HepG2 (cell line): ENCODE results near the gene AFG1L. TPM values are rescaled to one million over a fixed set of nuclear protein-coding genes. Genes with fewer than 3 reads are reported as not detected.

Experiments used
- ATAC-seq: fragments of 200-7000 bp; cut with Tn5 transposase; 3 replicates; pipeline ENCODE4 v1.9.1; 2020; ENCODE audit warnings: mild to moderate bottlenecking, moderate library complexity
- BruUV-seq: library from RNA; stranded (reverse); fragments of 400-500 nt; replicated peaks from 2 replicates; lab custom pipeline; 2021; lab: Mats Ljungman, UMichigan
- CTCF ChIA-PET: fragments of 300-600 bp; formaldehyde crosslinking; extraction: SDS; loops from one replicate; lab custom pipeline; 2021; ENCODE audit warnings: low total read pairs, inconsistent platforms, low intra/inter-chr PET ratio; lab: Yijun Ruan, JAX
- POLR2A ChIA-PET: fragments of 350-600 bp; sonication (Branson Sonifier 250); formaldehyde crosslinking; loops from one replicate; lab custom pipeline; 2020; ENCODE audit warnings: antibody characterized with exemption, inconsistent platforms; lab: Yijun Ruan, JAX
- DNase-seq: peaks from one replicate; pipeline ENCODE4 v3.0.0-alpha.2; 2015; ENCODE audit warnings: low spot score
- FAIRE-seq: peaks from 3 replicates; lab custom pipeline; 2011; peaks lifted over from hg19 to GRCh38; lab: Jason Lieb, UNC
- H2AFZ ChIP-seq: one replicate; pipeline ENCODE4 v1.6.1; 2011; ENCODE audit warnings: low read length, inconsistent platforms
- H3K27ac ChIP-seq: fragments of 300-600 bp; 3 replicates; pipeline ENCODE4 v1.8.0; 2011; ENCODE audit warnings: mixed run types, mild to moderate bottlenecking, mixed read lengths, low read length, inconsistent platforms; ENCODE audit not compliant: insufficient read depth; ENCODE audit errors: extremely low read length
- H3K27me3 ChIP-seq, 2 experiments: fragments of 200-600 bp in 1 of 2; 2 replicates in 1 of 2; 3 replicates in 1 of 2; pipeline versions ENCODE4 v1.6.0 to v1.8.0; 2011; ENCODE audit warnings: low read length in 2 of 2, mild to moderate bottlenecking in 2 of 2, moderate library complexity in 2 of 2, inconsistent platforms in 1 of 2; ENCODE audit not compliant: insufficient read depth in 2 of 2, control insufficient read depth in 1 of 2
- H3K36me3 ChIP-seq, 2 experiments: fragments of 200-600 bp in 1 of 2; replicated peaks in 1 of 2; 2 replicates in 1 of 2; 3 replicates in 1 of 2; pipeline versions ENCODE4 v1.5.1 to v1.8.0; 2011; ENCODE audit warnings: low read length in 2 of 2, inconsistent platforms in 1 of 2; ENCODE audit not compliant: insufficient read depth in 2 of 2, control insufficient read depth in 1 of 2
- H3K4me1 ChIP-seq: 2 replicates; pipeline ENCODE4 v1.5.1; 2012; ENCODE audit warnings: low read length, inconsistent platforms; ENCODE audit not compliant: insufficient read depth
- H3K4me2 ChIP-seq: 2 replicates; pipeline ENCODE4 v1.6.0; 2011; ENCODE audit warnings: low read depth, low read length, inconsistent platforms
- H3K4me3 ChIP-seq, 3 experiments: fragments of 200-600 bp in 1 of 3; sonication (generic), shearing (Covaris generic) in 1 of 3; replicated peaks in 1 of 3; 2 replicates each; pipeline ENCODE4 v1.5.1; 2011 to 2016; ENCODE audit warnings: low read length in 3 of 3, inconsistent platforms in 2 of 3, low read depth in 2 of 3, mild to moderate bottlenecking in 2 of 3, control low read depth in 1 of 3, mixed read lengths in 1 of 3; ENCODE audit not compliant: insufficient read depth in 1 of 3
- H3K79me2 ChIP-seq: one replicate; pipeline ENCODE4 v1.6.1; 2011; ENCODE audit warnings: low read length, inconsistent platforms; ENCODE audit not compliant: insufficient read depth
- H3K9ac ChIP-seq: 2 replicates; pipeline ENCODE4 v1.6.0; 2011; ENCODE audit warnings: mild to moderate bottlenecking, low read depth, low read length, inconsistent platforms; ENCODE audit not compliant: insufficient read depth
- H3K9me3 ChIP-seq: 2 replicates; pipeline ENCODE4 v1.5.1; 2012; ENCODE audit warnings: mild to moderate bottlenecking, low read length
- H4K20me1 ChIP-seq: 2 replicates; pipeline ENCODE4 v1.6.0; 2011; ENCODE audit warnings: inconsistent platforms, mild to moderate bottlenecking, low read length, moderate library complexity; ENCODE audit not compliant: insufficient read depth
- FOXO1 ChIP-seq: sonication (generic); formaldehyde crosslinking; IDR thresholded peaks from 2 replicates; pipeline ENCODE4 v1.4.0; 2020; ENCODE audit warnings: missing genetic modification reagents
- KLF16 ChIP-seq, 2 experiments: sonication (generic) in 1 of 2; formaldehyde crosslinking in 1 of 2; IDR thresholded peaks; 2 replicates each; pipeline versions ENCODE4 v1.6.1 to v1.8.0; 2016 to 2023; ENCODE audit warnings: missing genetic modification reagents in 2 of 2, missing compliant biosample characterization in 1 of 2
- MAFF ChIP-seq: IDR thresholded peaks from 2 replicates; pipeline ENCODE4 v1.6.1; 2011; ENCODE audit warnings: low read depth, low read length, improper control_type of control experiment
- MIXL1 ChIP-seq: IDR thresholded peaks from 2 replicates; pipeline ENCODE4 v1.6.1; 2016
- MYC ChIP-seq: sonication (generic); formaldehyde crosslinking; IDR thresholded peaks from 2 replicates; pipeline ENCODE4 v1.9.0; 2021; ENCODE audit warnings: missing genetic modification reagents, borderline replicate concordance
- NPAS2 ChIP-seq: sonication (generic); formaldehyde crosslinking; IDR thresholded peaks from 2 replicates; pipeline ENCODE4 v1.8.0; 2022; ENCODE audit warnings: mild to moderate bottlenecking, missing genetic modification reagents, borderline replicate concordance
- STAG1 ChIP-seq: sonication (generic); formaldehyde crosslinking; IDR thresholded peaks from 2 replicates; pipeline ENCODE4 v1.4.0; 2020; ENCODE audit warnings: missing genetic modification reagents
- TCF7 ChIP-seq: sonication (generic); IDR thresholded peaks from 2 replicates; pipeline ENCODE4 v1.6.1; 2016; ENCODE audit warnings: antibody characterized with exemption, low read depth
- ZNF24 ChIP-seq: fragments of 450-650 bp; IDR thresholded peaks from 2 replicates; pipeline ENCODE4 v1.6.1; 2017; ENCODE audit warnings: antibody characterized with exemption, mild to moderate bottlenecking
- ZNF496 ChIP-seq: sonication (generic); formaldehyde crosslinking; IDR thresholded peaks from 2 replicates; pipeline ENCODE4 v1.8.1; 2023; ENCODE audit warnings: mild to moderate bottlenecking, moderate library complexity, missing genetic modification reagents; ENCODE audit not compliant: insufficient replicate concordance
- ZNF570 ChIP-seq: sonication (generic); formaldehyde crosslinking; IDR thresholded peaks from 2 replicates; pipeline ENCODE4 v1.4.0; 2020; ENCODE audit warnings: mild to moderate bottlenecking, missing genetic modification reagents, borderline replicate concordance
- in situ Hi-C: cut with HindIII; loops from 2 replicates; pipeline ENCODE4 v1.10.0; 2017; ENCODE audit warnings: low pct_unique_long_range_greater_than_20kb; ENCODE audit not compliant: extremely low pct_ligation_motif_present
- intact Hi-C: fragments of 100-400 bp; cut with micrococcal nuclease; formaldehyde crosslinking; loops from one replicate; pipeline ENCODE4 v1.10.0; 2022; ENCODE audit not compliant: unreplicated experiment
- polyA plus RNA-seq, 8 experiments: library from polyadenylated mRNA; depleted of rRNA in 3 of 8; stranded (reverse) in 7 of 8; unstranded in 1 of 8; fragments of >200 nt; fragmentation: Illumina TruSeq in 4 of 8; extraction: Trizol in 4 of 8; gene quantifications; 2 replicates each; pipeline versions ENCODE4 v1.2.1 to v1.2.3, GENCODE V29; 2011 to 2016; ENCODE audit warnings: low read depth in 4 of 8, missing spikeins in 1 of 8, mixed read lengths in 1 of 8; ENCODE audit not compliant: insufficient read depth in 1 of 8
- total RNA-seq, 5 experiments: library from RNA; depleted of rRNA; stranded (reverse); fragments of >200 nt; fragmentation: Illumina TruSeq; extraction: Trizol; gene quantifications; 2 replicates each; pipeline ENCODE4 v1.2.3, GENCODE V29; 2016; ENCODE audit warnings: low read depth in 1 of 5
- TF ChIP-seq, protein P1 (sequence below): IDR thresholded peaks from 2 replicates; pipeline ENCODE4 v1.6.1; 2012; ENCODE audit warnings: inconsistent platforms

The AFG1L gene
- total and polyA plus RNA-seq, 2 of the 13 experiments (the other 11 are each of a cell fraction or from before 2014, with no cell fraction given) = 3.1 to 14.0 TPM

DNA sequence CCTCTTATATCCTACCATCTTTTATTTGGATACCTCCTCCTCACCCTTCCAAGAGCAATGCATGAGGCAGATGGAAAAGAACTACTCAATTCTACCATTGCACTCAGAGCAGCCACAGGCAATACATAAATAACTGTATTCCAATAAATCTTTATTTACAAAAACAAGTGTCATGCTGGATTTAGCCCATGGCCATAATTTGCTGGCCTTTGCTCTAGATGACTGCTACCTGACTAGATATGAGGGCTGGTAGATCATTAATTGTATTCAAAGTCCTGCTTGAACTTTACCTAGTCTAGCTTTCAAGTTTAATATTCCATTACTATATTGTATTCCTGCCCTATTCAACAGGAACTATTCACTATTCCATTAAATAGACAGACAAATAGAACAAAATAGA lies 37.1 kb downstream of the AFG1L start:
- H3K4me2 ChIP-seq = no peak overlapping the region
- no peak overlapping the region for H3K9ac ChIP-seq
- in situ Hi-C loops = no loop called here
- H3K36me3 ChIP-seq = peaks cover 1 to 8% of the 10 kb centered on the region in 2 experiments; a peak in 1 of 5 replicates
- BruUV-seq = no TSS peak
- CTCF ChIA-PET = no interaction called here
- FAIRE-seq (no peak), DNase-seq (no peak), ATAC-seq (no peak)
- no peaks in the 10 kb centered on the region for H3K4me1 ChIP-seq
- TF ChIP-seq STAG1 (CRISPR knock-in tag) (no peak), TCF7 (no peak), MYC (CRISPR knock-in tag) (no peak), ZNF496 (CRISPR knock-in tag) (no peak), NPAS2 (CRISPR knock-in tag) (no peak), MAFF (no peak), MIXL1 (no peak), ZNF570 (CRISPR knock-in tag) (no peak), KLF16 (CRISPR knock-in tag; IDR thresholded peaks at IDR 0.05) (no peak), FOXO1 (CRISPR knock-in tag) (no peak), ZNF24 (no peak)
- TF ChIP-seq, protein P1, sequence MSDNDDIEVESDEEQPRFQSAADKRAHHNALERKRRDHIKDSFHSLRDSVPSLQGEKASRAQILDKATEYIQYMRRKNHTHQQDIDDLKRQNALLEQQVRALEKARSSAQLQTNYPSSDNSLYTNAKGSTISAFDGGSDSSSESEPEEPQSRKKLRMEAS = no peak
- no peak overlapping the region for H2AFZ ChIP-seq
- H3K9me3 ChIP-seq = no peaks in the 10 kb centered on the region
- no peaks in the 10 kb centered on the region for H3K79me2 ChIP-seq
- H3K27ac ChIP-seq = no peak overlapping the region
- intact Hi-C loops = no loop called here
- no peaks in the 10 kb centered on the region; a peak in 1 of 5 replicates for H3K27me3 ChIP-seq
- no peaks in the 10 kb centered on the region for H4K20me1 ChIP-seq
- H3K4me3 ChIP-seq = no peak overlapping the region
- POLR2A ChIA-PET = no interaction called here
